Parathyroid adenoma (tissue), 2 donors: ENCODE measurements around the gene MFAP2.

ENCODE experiments used
- H2AFZ ChIP-seq: fragments of 300-600 bp; sonication (generic); one replicate; pipeline ENCODE4 v1.7.0; 2017; ENCODE audit warnings: antibody characterized with exemption, mild to moderate bottlenecking
- H3K27ac ChIP-seq: fragments of 300-600 bp; sonication (generic); one replicate; pipeline ENCODE4 v1.7.0; 2017
- H3K27me3 ChIP-seq: fragments of 300-600 bp; sonication (generic); one replicate; pipeline ENCODE4 v1.7.0; 2017; ENCODE audit warnings: low read length; ENCODE audit not compliant: control insufficient read depth, insufficient read depth
- H3K36me3 ChIP-seq: fragments of 300-600 bp; sonication (generic); one replicate; pipeline ENCODE4 v1.7.0; 2017; ENCODE audit warnings: low read length; ENCODE audit not compliant: control insufficient read depth, insufficient read depth
- H3K4me1 ChIP-seq: fragments of 300-600 bp; sonication (generic); one replicate; pipeline ENCODE4 v1.7.0; 2017; ENCODE audit warnings: control low read depth
- H3K4me2 ChIP-seq: fragments of 300-600 bp; sonication (generic); one replicate; pipeline ENCODE4 v1.7.0; 2017; ENCODE audit warnings: low read length
- H3K4me3 ChIP-seq: fragments of 300-600 bp; sonication (generic); one replicate; pipeline ENCODE4 v1.7.0; 2017; ENCODE audit warnings: low read depth, low read length
- H3K79me2 ChIP-seq: fragments of 300-600 bp; sonication (generic); one replicate; pipeline ENCODE4 v1.7.0; 2017; ENCODE audit warnings: control low read depth
- H3K9ac ChIP-seq: fragments of 300-600 bp; sonication (generic); one replicate; pipeline ENCODE4 v1.7.0; 2017; ENCODE audit warnings: mild to moderate bottlenecking
- H3K9me3 ChIP-seq: fragments of 300-600 bp; sonication (generic); one replicate; pipeline ENCODE4 v1.7.0; 2017; ENCODE audit warnings: low read length; ENCODE audit not compliant: control insufficient read depth
- CTCF ChIP-seq: fragments of 300-600 bp; sonication (generic); IDR thresholded peaks from one replicate; pipeline ENCODE4 v1.7.0; 2017; ENCODE audit warnings: antibody characterized with exemption, mild to moderate bottlenecking
- donor health status: primary hyperparathyroidism.

Gene MFAP2

GRCh38 chr1:16998589-16998988 lies 18.2 kb upstream of the MFAP2 start:
- H3K4me3 ChIP-seq, result no peak overlapping the region
- no peaks in the 10 kb centered on the region for H3K79me2 ChIP-seq
- peaks cover under 1% of the 10 kb centered on the region for H3K4me1 ChIP-seq
- H3K36me3 ChIP-seq, result no peaks in the 10 kb centered on the region
- H3K4me2 ChIP-seq, result no peak overlapping the region
- H3K27ac ChIP-seq, result no peak overlapping the region
- H3K9ac ChIP-seq, result no peak overlapping the region
- no peaks in the 10 kb centered on the region for H3K9me3 ChIP-seq
- no peak for TF ChIP-seq CTCF
- H2AFZ ChIP-seq, result no peak overlapping the region
- no peaks in the 10 kb centered on the region for H3K27me3 ChIP-seq

- Histone ChIP-seq H3K4me1 (no peaks in the 10 kb centered on the region), H3K4me2 (no peak overlapping the region), H2AFZ (no peak overlapping the region), H3K9ac (no peak overlapping the region), H3K9me3 (no peaks in the 10 kb centered on the region), H3K79me2 (no peaks in the 10 kb centered on the region), H3K27ac (no peak overlapping the region), H3K27me3 (no peaks in the 10 kb centered on the region), H3K4me3 (no peak overlapping the region), H3K36me3 (no peaks in the 10 kb centered on the region)
- TF ChIP-seq CTCF, result no peak
These were observed 16.4 kb upstream of the MFAP2 start for GRCh38 chr1:16996845-16997244.

GRCh38 chr1:16993521-16994038 lies 13.2 kb upstream of the MFAP2 start:
- Histone ChIP-seq H3K79me2 (no peaks in the 10 kb centered on the region), H3K4me3 (no peak overlapping the region), H3K4me2 (no peak overlapping the region), H3K9me3 (no peaks in the 10 kb centered on the region), H3K27ac (no peak overlapping the region), H3K9ac (no peak overlapping the region), H3K27me3 (no peaks in the 10 kb centered on the region), H3K36me3 (no peaks in the 10 kb centered on the region), H3K4me1 (no peaks in the 10 kb centered on the region), H2AFZ (no peak overlapping the region)
- TF ChIP-seq CTCF, result no peak

GRCh38 chr1:16992675-16993074 lies 12.3 kb upstream of the MFAP2 start:
- TF ChIP-seq CTCF, result no peak
- H3K4me3 ChIP-seq, result no peak overlapping the region
- H3K36me3 ChIP-seq, result no peaks in the 10 kb centered on the region
- H3K79me2 ChIP-seq, result no peaks in the 10 kb centered on the region
- no peaks in the 10 kb centered on the region for H3K27me3 ChIP-seq
- no peak overlapping the region for H3K27ac ChIP-seq
- no peaks in the 10 kb centered on the region for H3K4me1 ChIP-seq
- H3K4me2 ChIP-seq, result no peak overlapping the region
- no peak overlapping the region for H2AFZ ChIP-seq
- no peak overlapping the region for H3K9ac ChIP-seq
- no peaks in the 10 kb centered on the region for H3K9me3 ChIP-seq

GRCh38 chr1:16992102-16992501 lies 11.7 kb upstream of the MFAP2 start:
- no peaks in the 10 kb centered on the region for H3K79me2 ChIP-seq
- H3K9me3 ChIP-seq, result no peaks in the 10 kb centered on the region
- no peak overlapping the region for H3K27ac ChIP-seq
- no peak overlapping the region for H3K4me2 ChIP-seq
- H2AFZ ChIP-seq, result no peak overlapping the region
- H3K36me3 ChIP-seq, result no peaks in the 10 kb centered on the region
- no peaks in the 10 kb centered on the region for H3K4me1 ChIP-seq
- no peak overlapping the region for H3K9ac ChIP-seq
- no peak for TF ChIP-seq CTCF
- H3K4me3 ChIP-seq, result no peak overlapping the region
- H3K27me3 ChIP-seq, result no peaks in the 10 kb centered on the region
